ENCODE results near the gene TUBB6. TPM values are rescaled to one million over a fixed set of nuclear protein-coding genes. Genes with fewer than 3 reads are reported as not detected.

The TUBB6 gene
- total RNA-seq, 1 donor from 2014 or later, result 800 TPM

GRCh38 chr18:12374401-12374800, 66.4 kb downstream of the TUBB6 start:
- H3K36me3 ChIP-seq, result peaks cover 3 to 5% of the 10 kb centered on the region in 2 donors
- H3K27ac ChIP-seq, result no peak overlapping the region
- DNase-seq (ENCODE audit: low spot score in 2 of 2), result no peak
- no peaks in the 10 kb centered on the region for H3K27me3 ChIP-seq
- H3K4me1 ChIP-seq, result peaks cover 6 to 16% of the 10 kb centered on the region in 2 donors
- H3K4me3 ChIP-seq, result no peak overlapping the region
- H3K9me3 ChIP-seq, result no peaks in the 10 kb centered on the region
- intact Hi-C loops (cut with DNase I), result no loop called here
- TF ChIP-seq CTCF (IDR thresholded peaks at IDR 0.05), result no peak

Other genes with a start within 250 kb of the TUBB6 start
- not detected for gene ANKRD62, start 214.4 kb upstream of the TUBB6 start, total RNA-seq
- gene CIDEA, start 53.9 kb upstream of the TUBB6 start, total RNA-seq, result not detected
- gene AFG3L2, start 69.0 kb downstream of the TUBB6 start, total RNA-seq, result 31.5 TPM
- gene PRELID3A, start 99.7 kb downstream of the TUBB6 start, total RNA-seq, result not detected

Measured in ascending aorta (tissue), 2 donors.